ENCODE measurements around the gene ZNF488.
"Not testable (repeated sequence)": the region's sequence is repeated elsewhere in the genome, so short reads cannot be mapped to it uniquely, and the experiment has no call there.

The ZNF488 gene

DNA sequence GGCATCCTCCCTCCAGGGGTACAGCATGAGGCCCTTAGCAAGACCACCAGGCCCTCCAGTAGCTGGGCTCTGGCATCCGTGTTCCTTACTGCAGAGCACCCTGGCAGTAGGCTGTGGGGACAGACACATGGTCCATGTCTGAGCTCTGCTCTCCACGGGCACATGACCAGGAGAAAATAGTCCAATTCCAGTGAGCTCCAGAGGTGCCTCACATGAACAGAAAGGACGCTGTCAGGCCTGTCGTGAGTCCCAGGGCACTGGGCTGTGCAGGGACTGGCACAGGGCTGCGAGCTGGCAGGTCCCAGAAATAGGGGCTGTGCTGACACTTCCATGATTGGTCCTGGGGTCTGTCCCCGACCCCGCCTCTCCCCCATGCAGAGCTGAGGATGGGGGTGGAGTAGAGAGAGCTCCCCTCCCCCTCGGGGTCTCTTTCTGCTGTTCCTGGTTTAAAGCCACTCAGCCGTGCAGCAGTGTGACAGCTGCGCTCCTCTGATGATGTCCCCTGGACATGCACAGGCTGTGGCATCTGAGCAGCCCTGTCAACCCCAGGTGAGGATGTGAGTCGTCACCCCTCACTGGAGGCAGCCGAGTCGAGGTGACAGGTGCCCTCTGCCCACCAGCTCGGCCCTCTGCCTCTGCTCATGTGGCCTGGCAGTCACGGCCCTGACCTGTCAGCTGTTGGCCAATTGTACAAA is 25.2 kb upstream of the ZNF488 start:
- DNase-seq, result no peak

- peak; percentile 58 to 65 (median 58) for DNase-seq
Measured at GRCh38 chr10:47408606-47409005, 24.5 kb upstream of the ZNF488 start.

GRCh38 chr10:47406870-47407691 is 23.0 kb upstream of the ZNF488 start:
- no peak for DNase-seq

DNA sequence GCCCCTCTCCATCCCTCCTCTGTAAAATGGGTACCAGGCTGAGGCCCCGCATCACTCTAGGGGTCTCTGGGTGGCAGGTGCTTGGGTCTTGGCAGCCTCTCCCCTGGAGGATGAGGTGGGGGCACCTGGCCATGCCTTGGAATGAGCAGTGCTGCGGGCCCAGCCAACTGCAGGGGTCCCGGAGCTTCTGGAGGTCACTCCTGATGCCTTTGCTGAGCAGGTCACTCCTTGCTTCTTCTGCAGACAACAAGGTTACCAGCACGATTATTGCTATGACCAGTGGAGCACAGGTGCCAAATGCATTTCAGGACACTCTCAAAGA is 22.4 kb upstream of the ZNF488 start:
- no peak for DNase-seq

GRCh38 chr10:47405857-47406547 is 21.9 kb upstream of the ZNF488 start:
- no peak for DNase-seq

DNA sequence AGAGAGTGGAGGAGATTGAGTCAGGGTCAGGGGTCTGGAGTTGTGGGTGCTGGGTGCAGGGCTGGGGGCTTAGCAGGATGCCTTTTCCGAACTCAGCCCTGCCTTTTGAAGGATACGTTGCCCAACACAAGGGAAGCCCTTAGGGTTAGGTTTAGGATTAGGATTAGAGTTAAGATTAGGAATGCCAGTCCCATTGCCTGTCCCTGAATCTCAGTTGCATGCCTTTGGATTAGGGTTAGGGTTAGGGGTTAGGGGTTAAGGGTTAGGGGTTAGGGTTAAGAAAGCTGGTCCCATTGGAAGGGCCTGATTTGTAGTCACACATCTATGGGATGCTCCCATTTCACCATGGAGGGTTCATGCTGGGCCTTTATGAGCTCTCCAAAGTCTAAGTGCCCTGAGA is 20.8 kb upstream of the ZNF488 start:
- no peak for DNase-seq

DNA sequence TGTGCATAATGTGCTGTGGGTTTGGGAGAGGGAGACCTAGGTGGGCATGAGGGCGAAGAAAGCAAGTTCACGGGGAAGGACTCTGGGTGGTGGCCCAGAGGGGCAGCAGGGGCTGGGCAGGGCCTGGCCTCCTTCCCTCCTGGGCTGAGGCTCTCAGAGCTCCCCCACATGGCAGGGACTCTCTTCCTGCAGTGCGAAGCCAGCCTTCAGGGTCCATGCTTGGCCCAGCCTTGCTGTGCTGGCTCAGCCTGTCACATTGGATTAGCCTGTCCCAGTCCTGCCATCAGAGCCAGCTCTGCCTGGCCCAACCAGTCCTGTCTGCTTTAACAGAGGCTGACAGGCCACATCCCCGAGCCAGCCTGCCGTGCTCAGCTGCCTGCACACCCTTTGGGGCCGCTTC is 20.4 kb upstream of the ZNF488 start:
- no peak for DNase-seq

GRCh38 chr10:47403446-47404318 is 19.6 kb upstream of the ZNF488 start:
- peak in 1 of 3 donors; percentile 7 for DNase-seq

GRCh38 chr10:47402641-47403301 is 18.7 kb upstream of the ZNF488 start:
- no peak for DNase-seq

DNA sequence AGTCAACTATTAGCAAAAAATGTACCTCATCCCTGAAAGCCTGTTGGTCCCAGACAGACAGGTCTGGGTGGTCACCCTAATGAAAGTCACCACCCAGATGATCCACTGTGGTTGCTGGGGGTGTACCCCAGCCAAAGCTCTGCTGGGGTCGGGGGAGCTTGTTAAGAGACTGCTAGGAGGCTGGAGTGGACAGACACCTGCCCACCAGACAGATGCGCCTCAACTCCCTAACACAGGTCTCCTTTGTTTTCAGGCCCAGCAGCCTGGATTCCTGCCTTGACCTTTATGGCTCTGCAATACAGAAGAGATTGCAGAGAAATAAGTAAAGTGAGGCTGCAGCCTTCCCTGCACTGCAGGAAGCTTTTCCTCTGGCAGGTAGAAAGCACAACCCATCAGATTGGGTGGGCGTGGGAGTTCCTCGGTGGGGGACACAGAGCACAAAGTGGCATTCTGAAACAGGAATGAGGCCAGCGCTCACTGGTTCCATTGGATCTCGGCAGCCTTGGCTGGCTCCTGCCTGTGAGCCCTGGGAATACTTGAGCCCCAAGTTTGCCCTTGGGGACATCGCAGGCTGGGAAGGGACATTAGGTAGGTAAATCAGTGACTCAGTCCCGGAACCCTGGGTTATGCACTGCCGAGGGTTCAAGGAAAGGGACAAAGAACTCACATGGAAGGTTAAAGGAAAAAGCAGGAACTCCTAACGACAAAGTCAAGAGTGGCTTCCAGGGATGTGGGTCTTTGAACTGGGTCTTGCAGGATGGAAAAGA is 18.0 kb upstream of the ZNF488 start:
- DNase-seq, result no peak

DNA sequence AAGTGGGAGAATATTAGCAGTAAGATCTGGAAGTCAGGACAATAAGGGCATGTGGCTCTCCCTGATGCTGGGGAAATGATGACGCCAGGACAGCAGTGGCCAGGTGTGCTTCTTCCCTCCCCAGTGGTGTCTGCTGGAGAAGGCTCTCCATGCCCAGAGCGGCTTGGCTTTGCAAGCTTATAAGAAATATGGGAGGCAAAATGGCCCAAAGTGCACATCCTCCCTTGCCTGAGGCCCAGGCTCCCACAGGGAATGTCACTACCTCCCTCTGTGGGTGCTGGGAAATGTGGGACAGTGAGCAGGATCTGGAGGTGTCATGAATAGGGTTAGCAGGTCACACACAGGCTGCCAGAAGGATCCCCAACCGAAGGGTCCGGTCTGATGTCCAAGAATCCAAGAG is 17.1 kb upstream of the ZNF488 start:
- DNase-seq, result no peak

DNA sequence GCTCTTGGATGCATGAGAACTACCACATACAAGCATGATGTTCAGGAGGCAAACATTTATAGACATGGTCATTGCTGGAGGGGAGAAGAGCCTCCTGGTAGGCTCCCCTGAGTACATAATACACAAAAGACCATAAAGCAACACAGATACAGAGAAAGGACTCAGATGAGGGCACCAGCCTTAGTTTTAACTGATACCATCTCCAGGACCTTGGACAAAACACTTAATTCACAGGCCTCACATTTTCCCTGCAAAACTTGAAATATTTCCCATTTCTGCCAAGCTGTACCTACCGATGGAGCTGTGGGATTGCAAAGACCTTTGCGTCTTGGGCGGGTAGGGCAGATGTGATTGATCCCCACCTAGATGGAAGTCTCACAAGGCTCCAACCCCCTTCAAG is 16.7 kb upstream of the ZNF488 start:
- no peak for DNase-seq

GRCh38 chr10:47400251-47400650 is 16.2 kb upstream of the ZNF488 start:
- DNase-seq, result no peak

DNA sequence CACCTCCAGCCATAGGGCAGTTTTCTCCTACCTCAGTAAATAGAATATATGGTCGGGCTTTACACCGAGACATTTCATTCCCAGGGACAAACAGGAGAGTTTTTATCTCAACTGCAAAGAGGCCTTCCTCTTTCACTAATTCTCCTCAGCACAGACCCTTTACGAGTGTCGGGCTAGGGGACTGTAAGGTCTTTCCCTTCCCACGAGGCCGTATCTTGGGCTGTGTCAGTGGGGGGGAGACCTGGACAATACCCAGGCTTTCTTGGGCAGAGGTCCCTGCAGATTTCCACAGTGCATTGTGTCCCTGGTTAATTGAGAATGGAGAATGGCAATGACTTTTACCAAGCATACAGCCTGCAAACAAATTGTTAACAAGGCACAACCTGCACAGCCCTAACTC is 13.2 kb upstream of the ZNF488 start:
- no peak for DNase-seq

GRCh38 chr10:47396311-47396717 is 12.2 kb upstream of the ZNF488 start:
- no peak for DNase-seq

- no peak for DNase-seq
Measured at GRCh38 chr10:47389619-47390018, 5.5 kb upstream of the ZNF488 start.

- no peak for DNase-seq
Measured at GRCh38 chr10:47388879-47389278, 4.8 kb upstream of the ZNF488 start.

DNA sequence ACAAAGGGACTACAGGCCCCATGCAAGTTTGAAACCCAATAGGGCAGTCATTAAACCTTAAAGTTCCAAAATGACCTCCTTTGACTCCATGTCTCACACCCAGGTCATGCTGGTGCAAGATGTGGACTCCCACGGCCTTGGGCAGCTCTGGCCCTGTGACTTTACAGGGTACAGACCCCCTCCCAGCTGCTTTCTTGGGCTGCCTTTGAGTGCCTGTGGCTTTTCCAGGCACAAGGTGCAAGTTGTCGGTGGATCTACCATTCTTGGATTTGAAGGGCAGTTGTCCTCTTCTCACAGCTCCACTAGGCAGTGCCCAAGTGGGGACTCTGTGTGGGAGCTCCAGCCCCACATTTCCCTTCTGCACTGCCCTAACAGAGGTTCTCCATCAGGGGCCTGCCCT is 2.0 kb upstream of the ZNF488 start:
- DNase-seq, result not testable (repeated sequence)

GRCh38 chr10:47383261-47384147 is 589 bp downstream of the ZNF488 start:
- DNase-seq, result no peak

Data from suppressor macrophage treated with lipopolysaccharide for 1 hour (primary cell).